A549 (cell line): Measurements from ENCODE around the gene C2CD3. TPM values are rescaled to one million over a fixed set of nuclear protein-coding genes. Genes with fewer than 3 reads are reported as not detected.

Experiments used
- ATAC-seq, 2 experiments: fragments of 200-7000 bp in 1 of 2; fragments of >200 bp in 1 of 2; cut with Nextera tagmentation in 1 of 2; cut with Tn5 transposase in 1 of 2; 3 replicates each; pipeline versions ENCODE4 v1.8.0 to v1.9.1; 2018 to 2020; ENCODE audit warnings: mild to moderate bottlenecking in 1 of 2, moderate library complexity in 1 of 2
- CTCF ChIA-PET: fragments of 300-600 bp; sonication (Branson Sonifier 250); formaldehyde crosslinking; extraction: SDS; loops from one replicate; lab custom pipeline; 2021; ENCODE audit warnings: antibody characterized with exemption, inconsistent platforms; lab: Yijun Ruan, JAX
- POLR2A ChIA-PET: fragments of 350-600 bp; formaldehyde crosslinking; extraction: SDS; loops from one replicate; lab custom pipeline; 2021; ENCODE audit warnings: antibody characterized with exemption, inconsistent platforms; lab: Yijun Ruan, JAX
- DNase-seq, 2 experiments: peaks; one replicate each; pipeline versions ENCODE4 v3.0.0 to v3.0.0-alpha.2; 2011 to 2016; ENCODE audit warnings: low read depth in 1 of 2, low spot score in 1 of 2
- FAIRE-seq: peaks from 2 replicates; lab custom pipeline; 2011; peaks lifted over from hg19 to GRCh38; lab: Jason Lieb, UNC
- H3K27ac ChIP-seq, 2 experiments: fragments of >200 bp; sonication (Bioruptor Twin); formaldehyde crosslinking; 3 replicates each; pipeline ENCODE4 v1.5.1; 2016 to 2017
- H3K4me1 ChIP-seq: fragments of >200 bp; sonication (Bioruptor Twin); formaldehyde crosslinking; 3 replicates; pipeline ENCODE4 v1.6.1; 2016
- H3K4me2 ChIP-seq: fragments of >200 bp; sonication (Bioruptor Twin); formaldehyde crosslinking; 3 replicates; pipeline ENCODE4 v1.6.1; 2016
- H3K4me3 ChIP-seq: fragments of >200 bp; sonication (Bioruptor Twin); formaldehyde crosslinking; 3 replicates; pipeline ENCODE4 v1.5.1; 2016
- H3K9me3 ChIP-seq: fragments of >200 bp; sonication (Bioruptor Twin); formaldehyde crosslinking; 3 replicates; pipeline ENCODE4 v1.6.1; 2016
- ATOH8 ChIP-seq: fragments of 250-450 bp; sonication (Bioruptor Pico); IDR thresholded peaks from 2 replicates; pipeline ENCODE4 v1.5.0; 2020; ENCODE audit warnings: low read depth, mild to moderate bottlenecking, moderate library complexity
- CEBPB ChIP-seq, 2 experiments: fragments of >200 bp in 1 of 2; sonication (Bioruptor Twin) in 1 of 2; formaldehyde crosslinking in 1 of 2; IDR thresholded peaks; 2 replicates each; pipeline ENCODE4 v1.6.1; 2012 to 2016
- CHD4 ChIP-seq: fragments of 200-600 bp; sonication (generic); IDR thresholded peaks from 2 replicates; pipeline ENCODE4 v1.6.1; 2016; ENCODE audit warnings: antibody characterized with exemption, mild to moderate bottlenecking, borderline replicate concordance
- EHF ChIP-seq: fragments of 250-450 bp; sonication (Bioruptor Pico); IDR thresholded peaks from 2 replicates; pipeline ENCODE4 v1.5.0; 2020; ENCODE audit warnings: mild to moderate bottlenecking
- EHMT2 ChIP-seq: fragments of 200-600 bp; sonication (generic); IDR thresholded peaks from 2 replicates; pipeline ENCODE4 v1.6.1; 2016; ENCODE audit warnings: antibody characterized with exemption, low read depth, mild to moderate bottlenecking, moderate library complexity
- EP300 ChIP-seq, 2 experiments: fragments of >200 bp; sonication (Bioruptor Twin); formaldehyde crosslinking; IDR thresholded peaks; 2 replicates in 1 of 2; 3 replicates in 1 of 2; pipeline ENCODE4 v1.6.1; 2016 to 2017
- GATA3 ChIP-seq: IDR thresholded peaks from 2 replicates; pipeline ENCODE4 v1.6.1; 2012; ENCODE audit warnings: borderline replicate concordance
- HEYL ChIP-seq: fragments of 250-450 bp; sonication (Bioruptor Pico); IDR thresholded peaks from 2 replicates; pipeline ENCODE4 v1.8.0; 2021; ENCODE audit warnings: mild to moderate bottlenecking, moderate library complexity
- KDM1A ChIP-seq: fragments of 200-600 bp; sonication (generic); IDR thresholded peaks from 2 replicates; pipeline ENCODE4 v1.6.1; 2016; ENCODE audit warnings: low read depth, mild to moderate bottlenecking
- MAFK ChIP-seq: fragments of 450-650 bp; IDR thresholded peaks from 2 replicates; pipeline ENCODE4 v1.6.1; 2014; ENCODE audit not compliant: partially characterized antibody
- MAZ ChIP-seq: fragments of 150-350 bp; IDR thresholded peaks from 2 replicates; pipeline ENCODE4 v1.6.1; 2014; ENCODE audit warnings: antibody characterized with exemption, low read depth, low read length, borderline replicate concordance
- NR3C1 ChIP-seq: fragments of >200 bp; sonication (Bioruptor Twin); formaldehyde crosslinking; IDR thresholded peaks from 3 replicates; pipeline ENCODE4 v1.6.1; 2017
- PHF8 ChIP-seq: fragments of 200-600 bp; sonication (generic); IDR thresholded peaks from 2 replicates; pipeline ENCODE4 v1.6.1; 2016; ENCODE audit warnings: low read depth, mild to moderate bottlenecking, antibody characterized with exemption, moderate library complexity, borderline replicate concordance
- RNF2 ChIP-seq: fragments of 200-600 bp; sonication (generic); IDR thresholded peaks from 2 replicates; pipeline ENCODE4 v1.6.1; 2016; ENCODE audit warnings: low read depth, mild to moderate bottlenecking, antibody characterized with exemption, moderate library complexity, borderline replicate concordance
- SMC3 ChIP-seq: fragments of >200 bp; sonication (Bioruptor Twin); formaldehyde crosslinking; IDR thresholded peaks from 3 replicates; pipeline ENCODE4 v1.6.1; 2018; ENCODE audit warnings: inconsistent platforms
- TP53 ChIP-seq: fragments of 250-450 bp; sonication (Bioruptor Pico); IDR thresholded peaks from 2 replicates; pipeline ENCODE4 v1.5.0; 2021; ENCODE audit warnings: mild to moderate bottlenecking, moderate library complexity
- ZNF302 ChIP-seq: fragments of 250-450 bp; sonication (Bioruptor Pico); IDR thresholded peaks from 2 replicates; pipeline ENCODE4 v1.9.0; 2021; ENCODE audit warnings: inconsistent platforms, mild to moderate bottlenecking, moderate library complexity
- ZSCAN20 ChIP-seq: fragments of 250-450 bp; sonication (Bioruptor Pico); IDR thresholded peaks from 2 replicates; pipeline ENCODE4 v1.8.0; 2022; ENCODE audit warnings: mild to moderate bottlenecking, moderate library complexity
- WGBS: methylation state at CpG from one replicate; pipeline ENCODE4 v1.1.6; 2017; ENCODE audit errors: missing lambda C conversion rate; 5-methylcytosine and 5-hydroxymethylcytosine counted together
- polyA plus RNA-seq, 4 experiments: library from polyadenylated mRNA; depleted of rRNA in 3 of 4; stranded (reverse); fragments of >200 nt; fragmentation: RNase III in 1 of 4; extraction: RNeasy Plus Mini Kit Qiagen cat#74134 plus additional on column Dnase treatment in 1 of 4; gene quantifications; 2 replicates in 3 of 4; 3 replicates in 1 of 4; pipeline ENCODE4 v1.2.3, GENCODE V29; 2011 to 2017
- TF ChIP-seq, protein P1 (sequence below): fragments of 250-450 bp; sonication (Bioruptor Pico); IDR thresholded peaks from 2 replicates; pipeline ENCODE4 v1.5.0; 2021; ENCODE audit warnings: mild to moderate bottlenecking, moderate library complexity, borderline replicate concordance
- TF ChIP-seq, protein P2 (sequence below): IDR thresholded peaks from 2 replicates; pipeline ENCODE4 v1.6.1; 2012
- TF ChIP-seq, protein P3 (sequence below): IDR thresholded peaks from 2 replicates; pipeline ENCODE4 v1.6.1; 2012; ENCODE audit warnings: low read depth, borderline replicate concordance
- TF ChIP-seq, protein P4 (sequence below): fragments of >200 bp; sonication (Bioruptor Twin); formaldehyde crosslinking; IDR thresholded peaks from 3 replicates; pipeline ENCODE4 v1.5.1; 2016

C2CD3 gene
- polyA plus RNA-seq, 2 of the 4 experiments (the other 2 are of a cell fraction): 15.2 to 19.8 TPM

DNA sequence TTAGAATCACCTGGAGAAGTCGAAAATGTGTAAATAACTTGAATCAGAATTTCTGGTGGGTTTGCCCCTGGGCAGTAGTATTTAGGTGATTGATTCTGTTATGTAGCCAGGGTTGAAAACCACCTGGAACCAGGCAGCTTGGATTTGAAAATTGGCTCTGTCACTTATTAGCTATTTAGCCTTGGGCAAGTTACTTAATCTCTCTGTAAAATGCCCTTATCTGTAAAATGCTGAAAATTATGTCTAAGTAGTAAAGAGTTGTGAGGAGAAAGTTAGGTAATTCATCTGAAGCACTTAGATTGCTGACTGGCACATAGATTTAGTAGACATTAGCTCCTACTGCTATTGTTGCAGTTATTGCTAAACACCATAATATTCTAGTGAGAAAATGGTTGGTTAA lies 49.6 kb upstream of the C2CD3 start:
- POLR2A ChIA-PET: no interaction called here
- TF ChIP-seq CHD4: no peak
- TF ChIP-seq SMC3: no peak
- TF ChIP-seq, protein P1, sequence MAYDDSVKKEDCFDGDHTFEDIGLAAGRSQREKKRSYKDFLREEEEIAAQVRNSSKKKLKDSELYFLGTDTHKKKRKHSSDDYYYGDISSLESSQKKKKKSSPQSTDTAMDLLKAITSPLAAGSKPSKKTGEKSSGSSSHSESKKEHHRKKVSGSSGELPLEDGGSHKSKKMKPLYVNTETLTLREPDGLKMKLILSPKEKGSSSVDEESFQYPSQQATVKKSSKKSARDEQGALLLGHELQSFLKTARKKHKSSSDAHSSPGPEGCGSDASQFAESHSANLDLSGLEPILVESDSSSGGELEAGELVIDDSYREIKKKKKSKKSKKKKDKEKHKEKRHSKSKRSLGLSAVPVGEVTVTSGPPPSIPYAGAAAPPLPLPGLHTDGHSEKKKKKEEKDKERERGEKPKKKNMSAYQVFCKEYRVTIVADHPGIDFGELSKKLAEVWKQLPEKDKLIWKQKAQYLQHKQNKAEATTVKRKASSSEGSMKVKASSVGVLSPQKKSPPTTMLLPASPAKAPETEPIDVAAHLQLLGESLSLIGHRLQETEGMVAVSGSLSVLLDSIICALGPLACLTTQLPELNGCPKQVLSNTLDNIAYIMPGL: no peak
- no peak for TF ChIP-seq EHMT2
- no peak for TF ChIP-seq KDM1A
- no peak for TF ChIP-seq ZNF302 (CRISPR knock-in tag)
- TF ChIP-seq EP300 (IDR thresholded peaks at IDR 0.05): no peak
- TF ChIP-seq, protein P2, sequence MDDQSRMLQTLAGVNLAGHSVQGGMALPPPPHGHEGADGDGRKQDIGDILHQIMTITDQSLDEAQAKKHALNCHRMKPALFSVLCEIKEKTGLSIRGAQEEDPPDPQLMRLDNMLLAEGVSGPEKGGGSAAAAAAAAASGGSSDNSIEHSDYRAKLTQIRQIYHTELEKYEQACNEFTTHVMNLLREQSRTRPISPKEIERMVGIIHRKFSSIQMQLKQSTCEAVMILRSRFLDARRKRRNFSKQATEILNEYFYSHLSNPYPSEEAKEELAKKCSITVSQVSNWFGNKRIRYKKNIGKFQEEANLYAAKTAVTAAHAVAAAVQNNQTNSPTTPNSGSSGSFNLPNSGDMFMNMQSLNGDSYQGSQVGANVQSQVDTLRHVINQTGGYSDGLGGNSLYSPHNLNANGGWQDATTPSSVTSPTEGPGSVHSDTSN: no peak
- TF ChIP-seq EHF (CRISPR knock-in tag): no peak
- TF ChIP-seq ATOH8 (CRISPR knock-in tag): no peak
- no peak for TF ChIP-seq TP53 (CRISPR knock-in tag)
- TF ChIP-seq MAFK: no peak
- TF ChIP-seq ZSCAN20 (CRISPR knock-in tag): no peak
- TF ChIP-seq, protein P3, sequence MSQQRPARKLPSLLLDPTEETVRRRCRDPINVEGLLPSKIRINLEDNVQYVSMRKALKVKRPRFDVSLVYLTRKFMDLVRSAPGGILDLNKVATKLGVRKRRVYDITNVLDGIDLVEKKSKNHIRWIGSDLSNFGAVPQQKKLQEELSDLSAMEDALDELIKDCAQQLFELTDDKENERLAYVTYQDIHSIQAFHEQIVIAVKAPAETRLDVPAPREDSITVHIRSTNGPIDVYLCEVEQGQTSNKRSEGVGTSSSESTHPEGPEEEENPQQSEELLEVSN: no peak
- no peak for TF ChIP-seq PHF8
- TF ChIP-seq GATA3: no peak
- ATAC-seq (no peak), DNase-seq (no peak), FAIRE-seq (no peak)
- Histone ChIP-seq H3K4me1 (peaks cover 7% of the 10 kb centered on the region; the same call in 1 of the 3 replicates), H3K4me2 (no peak overlapping the region), H3K9me3 (no peaks in the 10 kb centered on the region), H3K4me3 (no peak overlapping the region), H3K27ac (no peak overlapping the region)
- WGBS: 91% methylated on average over 1 of the region's 1 CpG
- CTCF ChIA-PET: interaction anchor here (1.4 kb wide), 1 partner anchor 36 kb away, joined by 7 read pairs; no protein-coding TSS in a partner anchor

DNA sequence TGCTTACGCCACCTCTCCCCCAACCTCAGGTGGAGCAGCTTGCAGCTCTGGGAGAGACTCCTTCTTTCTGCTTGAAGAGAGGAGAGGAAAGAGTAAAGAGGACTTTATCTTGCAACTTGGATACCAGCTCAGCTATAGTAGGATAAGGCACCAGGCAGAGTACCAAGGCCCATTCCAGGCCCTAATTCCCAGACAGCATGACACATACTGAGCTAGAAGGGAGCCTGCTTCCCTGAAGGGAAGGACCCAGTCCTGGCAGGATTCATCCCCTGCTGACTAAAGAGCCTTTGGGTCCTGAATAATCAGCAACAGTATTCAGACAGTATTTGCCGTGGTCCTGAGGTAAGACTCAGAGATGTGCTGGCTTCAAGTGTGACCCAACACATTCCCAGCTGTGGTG lies 41.7 kb upstream of the C2CD3 start:
- no peak; a peak in 1 of 6 replicates for ATAC-seq
- ChIA-PET CTCF (interaction anchor here (1.2 to 1.5 kb wide), 2 partner anchors 9 to 43 kb away, joined by 3 to 5 read pairs; no protein-coding TSS in a partner anchor), POLR2A (no interaction called here)
- no peak overlapping the region for H3K4me2 ChIP-seq
- H3K4me1 ChIP-seq: no peaks in the 10 kb centered on the region
- no peak for FAIRE-seq
- no peak for DNase-seq
- WGBS: 100% methylated on average over 2 of the region's 2 CpGs
- no peak overlapping the region for H3K4me3 ChIP-seq
- no peak for TF ChIP-seq RNF2
- TF ChIP-seq, protein P4, sequence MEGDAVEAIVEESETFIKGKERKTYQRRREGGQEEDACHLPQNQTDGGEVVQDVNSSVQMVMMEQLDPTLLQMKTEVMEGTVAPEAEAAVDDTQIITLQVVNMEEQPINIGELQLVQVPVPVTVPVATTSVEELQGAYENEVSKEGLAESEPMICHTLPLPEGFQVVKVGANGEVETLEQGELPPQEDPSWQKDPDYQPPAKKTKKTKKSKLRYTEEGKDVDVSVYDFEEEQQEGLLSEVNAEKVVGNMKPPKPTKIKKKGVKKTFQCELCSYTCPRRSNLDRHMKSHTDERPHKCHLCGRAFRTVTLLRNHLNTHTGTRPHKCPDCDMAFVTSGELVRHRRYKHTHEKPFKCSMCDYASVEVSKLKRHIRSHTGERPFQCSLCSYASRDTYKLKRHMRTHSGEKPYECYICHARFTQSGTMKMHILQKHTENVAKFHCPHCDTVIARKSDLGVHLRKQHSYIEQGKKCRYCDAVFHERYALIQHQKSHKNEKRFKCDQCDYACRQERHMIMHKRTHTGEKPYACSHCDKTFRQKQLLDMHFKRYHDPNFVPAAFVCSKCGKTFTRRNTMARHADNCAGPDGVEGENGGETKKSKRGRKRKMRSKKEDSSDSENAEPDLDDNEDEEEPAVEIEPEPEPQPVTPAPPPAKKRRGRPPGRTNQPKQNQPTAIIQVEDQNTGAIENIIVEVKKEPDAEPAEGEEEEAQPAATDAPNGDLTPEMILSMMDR: no peak
- no peak for TF ChIP-seq MAZ
- TF ChIP-seq NR3C1: no peak
- TF ChIP-seq HEYL (CRISPR knock-in tag): no peak
- TF ChIP-seq PHF8: no peak
- no peak for TF ChIP-seq CEBPB (IDR thresholded peaks at IDR 0.05)
- TF ChIP-seq ZSCAN20 (CRISPR knock-in tag): no peak
- TF ChIP-seq TP53 (CRISPR knock-in tag): no peak
- no peak for TF ChIP-seq EHMT2
- no peak overlapping the region for H3K27ac ChIP-seq
- H3K9me3 ChIP-seq: no peaks in the 10 kb centered on the region
